MM.1S (cell line): ENCODE measurements around the gene TMEM121B.

Experiments used
- EZH2 ChIP-seq: fragments of 300-600 bp; sonication (generic); optimal IDR thresholded peaks from 2 replicates; pipeline ENCODE3; 2017; ENCODE audit warnings: low read depth, mild to moderate bottlenecking, antibody characterized with exemption, low read length, mixed read lengths
- EZH2phosphoT487 ChIP-seq: fragments of 300-600 bp; sonication (generic); IDR thresholded peaks from 2 replicates; pipeline ENCODE4 v1.6.1; 2018; ENCODE audit warnings: antibody characterized with exemption, low read length
- TF ChIP-seq, protein P1 (sequence below): fragments of 300-600 bp; sonication (generic); IDR thresholded peaks from 2 replicates; pipeline ENCODE4 v1.5.1; 2016; ENCODE audit warnings: antibody characterized with exemption, low read length, mixed read lengths

DNA sequence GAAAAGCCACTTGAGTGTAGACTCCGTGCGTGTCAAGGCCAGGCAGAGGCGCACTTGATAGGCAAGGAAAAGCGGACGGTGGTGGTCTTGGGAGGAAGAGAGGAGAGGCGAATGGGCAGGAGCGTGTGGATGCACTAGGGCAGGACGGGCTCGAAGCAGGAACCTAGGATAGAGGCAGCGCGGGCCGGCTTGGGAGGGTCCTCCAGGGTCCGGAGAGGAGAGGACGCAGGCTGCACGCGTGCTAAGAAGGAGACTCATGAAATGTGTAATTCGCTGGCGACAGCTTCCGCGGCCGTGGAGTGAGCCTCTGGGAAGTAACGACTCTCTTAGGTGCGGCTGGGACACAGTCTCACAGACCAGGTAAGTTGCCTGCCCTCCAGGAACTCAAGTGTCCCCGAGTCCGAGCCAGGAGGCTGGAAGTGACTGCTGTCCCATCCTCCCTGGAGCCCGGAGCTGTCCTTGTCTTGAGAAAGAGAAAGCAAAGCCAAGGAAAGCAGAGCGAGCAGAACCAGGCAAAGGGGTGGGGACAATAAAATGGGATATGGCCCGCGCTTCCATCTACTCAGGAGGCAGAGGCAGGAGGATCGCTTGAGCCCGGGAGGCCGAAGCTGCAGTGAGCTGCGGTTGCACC, 37.2 kb downstream of the TMEM121B start:
- TF ChIP-seq, protein P1, sequence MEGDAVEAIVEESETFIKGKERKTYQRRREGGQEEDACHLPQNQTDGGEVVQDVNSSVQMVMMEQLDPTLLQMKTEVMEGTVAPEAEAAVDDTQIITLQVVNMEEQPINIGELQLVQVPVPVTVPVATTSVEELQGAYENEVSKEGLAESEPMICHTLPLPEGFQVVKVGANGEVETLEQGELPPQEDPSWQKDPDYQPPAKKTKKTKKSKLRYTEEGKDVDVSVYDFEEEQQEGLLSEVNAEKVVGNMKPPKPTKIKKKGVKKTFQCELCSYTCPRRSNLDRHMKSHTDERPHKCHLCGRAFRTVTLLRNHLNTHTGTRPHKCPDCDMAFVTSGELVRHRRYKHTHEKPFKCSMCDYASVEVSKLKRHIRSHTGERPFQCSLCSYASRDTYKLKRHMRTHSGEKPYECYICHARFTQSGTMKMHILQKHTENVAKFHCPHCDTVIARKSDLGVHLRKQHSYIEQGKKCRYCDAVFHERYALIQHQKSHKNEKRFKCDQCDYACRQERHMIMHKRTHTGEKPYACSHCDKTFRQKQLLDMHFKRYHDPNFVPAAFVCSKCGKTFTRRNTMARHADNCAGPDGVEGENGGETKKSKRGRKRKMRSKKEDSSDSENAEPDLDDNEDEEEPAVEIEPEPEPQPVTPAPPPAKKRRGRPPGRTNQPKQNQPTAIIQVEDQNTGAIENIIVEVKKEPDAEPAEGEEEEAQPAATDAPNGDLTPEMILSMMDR = no peak
- TF ChIP-seq EZH2 = no peak
- TF ChIP-seq EZH2phosphoT487 = no peak
